Measurements from ENCODE around the gene GATA3.

Gene GATA3

DNA sequence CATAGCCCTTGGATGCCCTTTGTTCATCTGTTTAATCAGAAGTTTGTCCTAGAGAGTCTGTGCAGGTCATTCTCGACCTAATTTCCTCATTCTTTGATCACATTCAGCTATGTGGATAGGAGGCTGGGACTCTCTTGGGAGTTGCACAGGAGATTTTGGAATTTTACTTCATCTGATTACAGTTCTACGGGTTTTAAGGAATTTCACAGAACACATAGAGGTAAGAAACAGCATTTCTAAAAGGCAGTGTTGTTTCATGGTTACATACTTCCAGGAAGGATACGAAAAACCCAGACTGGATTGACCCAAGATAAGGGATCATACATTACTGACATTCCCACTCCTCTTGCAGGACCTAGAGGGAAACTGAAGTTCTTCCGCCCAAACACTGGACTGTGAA, 45.9 kb downstream of the GATA3 start:
- DNase-seq (ENCODE audit: low read depth): no peak

DNA sequence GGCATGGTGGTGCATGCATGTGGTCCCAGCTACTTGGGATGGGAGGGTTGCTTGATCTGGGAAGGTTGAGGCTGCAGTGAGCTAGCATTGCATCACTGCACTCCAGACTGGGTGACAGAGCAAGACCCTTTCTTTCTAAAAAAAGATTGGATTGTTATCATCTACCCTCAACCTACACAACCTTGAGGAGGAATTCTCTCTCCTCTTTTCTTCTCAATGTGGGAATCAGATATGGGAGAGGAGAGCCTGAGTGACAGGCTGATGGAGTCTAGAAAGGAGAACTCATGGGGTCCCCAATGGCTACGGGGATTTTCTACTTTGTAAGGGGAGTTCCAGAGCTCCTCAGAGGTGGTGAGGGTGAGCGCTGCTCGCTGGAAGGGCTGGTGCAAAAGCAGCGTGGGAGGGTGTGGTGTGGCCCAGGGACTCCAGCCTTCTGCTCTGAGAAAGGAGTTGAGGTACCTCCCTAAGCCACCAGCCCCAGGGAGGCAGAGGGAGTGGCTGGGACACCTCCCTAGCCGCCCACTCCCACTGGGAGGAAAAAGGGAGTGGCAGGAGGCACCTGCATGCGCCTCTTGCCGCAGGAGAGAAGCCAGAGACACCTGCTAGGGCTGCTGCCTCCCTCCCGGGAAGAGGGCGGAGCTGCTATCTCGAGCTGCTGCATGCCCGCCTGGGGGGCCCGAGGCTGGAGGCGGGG, 48.4 kb downstream of the GATA3 start:
- DNase-seq (ENCODE audit: low read depth): no peak

- DNase-seq (ENCODE audit: low read depth): no peak
Measured at GRCh38 chr10:8103543-8103942, 49.1 kb downstream of the GATA3 start.

DNA sequence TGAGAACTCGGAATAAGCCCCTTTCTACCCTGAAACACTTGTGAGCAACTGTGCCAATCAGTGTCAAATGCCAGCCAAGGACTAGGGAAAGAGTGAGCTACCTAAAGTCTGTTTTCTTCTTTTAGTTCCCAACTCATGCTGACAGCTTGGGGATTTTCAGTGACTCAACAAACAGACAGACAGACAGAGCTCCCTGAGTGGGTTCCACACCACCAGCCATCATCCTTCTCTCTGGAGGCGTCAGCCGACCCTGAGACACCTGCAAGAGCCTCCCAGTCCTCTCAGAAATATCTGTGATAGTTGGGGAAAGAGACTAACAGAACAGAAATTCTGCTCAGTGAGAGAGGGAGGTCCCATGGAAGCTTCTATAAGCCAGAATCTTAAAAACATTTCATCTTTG, 49.5 kb downstream of the GATA3 start:
- DNase-seq (ENCODE audit: low read depth): no peak

DNA sequence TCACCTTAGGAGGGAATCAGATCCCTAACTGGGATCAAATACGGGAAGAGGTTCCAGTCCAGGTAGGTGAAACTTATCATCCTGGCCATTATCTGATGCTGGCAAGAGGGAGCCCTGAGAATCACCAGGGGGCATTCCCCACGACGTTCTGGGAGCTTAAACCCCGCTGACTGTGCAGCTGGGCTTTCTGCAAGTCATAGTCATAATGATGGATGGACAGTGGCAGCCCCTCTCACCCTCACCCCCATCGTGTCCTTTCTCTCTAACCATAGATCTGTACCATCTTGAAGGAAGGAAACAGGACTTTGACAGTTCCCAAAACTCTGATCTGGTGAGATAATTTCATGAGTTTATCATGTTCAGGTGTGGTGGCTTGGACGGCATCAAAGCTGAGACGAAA, 50.2 kb downstream of the GATA3 start:
- no peak for DNase-seq (ENCODE audit: low read depth)

- DNase-seq (ENCODE audit: low read depth): no peak
Measured at GRCh38 chr10:8105932-8106331, 51.4 kb downstream of the GATA3 start.

- no peak for DNase-seq (ENCODE audit: low read depth)
Measured at GRCh38 chr10:8112230-8112905, 57.9 kb downstream of the GATA3 start.

- no peak for DNase-seq (ENCODE audit: low read depth)
Measured at GRCh38 chr10:8112942-8113442, 58.5 kb downstream of the GATA3 start.

DNA sequence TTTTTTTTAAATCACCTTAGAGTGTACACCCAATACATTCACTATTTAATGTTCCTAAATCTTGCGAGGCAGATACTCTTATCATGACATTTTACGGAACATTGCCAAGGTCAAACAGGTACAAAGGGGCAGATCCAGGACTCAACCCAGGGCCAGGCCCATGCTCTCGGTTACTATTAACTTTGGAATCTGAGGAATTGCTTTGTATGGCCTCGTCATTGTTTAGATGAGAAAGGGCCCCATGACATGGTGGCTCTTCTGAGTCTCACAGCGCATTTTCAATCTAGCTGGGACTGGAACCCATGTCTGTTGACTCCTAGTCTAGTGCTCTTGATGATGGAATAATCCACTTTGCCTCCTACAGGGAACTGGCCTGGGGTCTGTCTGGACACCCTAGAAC, 59.1 kb downstream of the GATA3 start:
- DNase-seq (ENCODE audit: low read depth): no peak

- no peak for DNase-seq (ENCODE audit: low read depth)
Measured at GRCh38 chr10:8114741-8115617, 60.5 kb downstream of the GATA3 start.

GRCh38 chr10:8115618-8115980, 61.1 kb downstream of the GATA3 start:
- DNase-seq (ENCODE audit: low read depth): no peak

GRCh38 chr10:8116474-8116873, 62.0 kb downstream of the GATA3 start:
- DNase-seq (ENCODE audit: low read depth): no peak

DNA sequence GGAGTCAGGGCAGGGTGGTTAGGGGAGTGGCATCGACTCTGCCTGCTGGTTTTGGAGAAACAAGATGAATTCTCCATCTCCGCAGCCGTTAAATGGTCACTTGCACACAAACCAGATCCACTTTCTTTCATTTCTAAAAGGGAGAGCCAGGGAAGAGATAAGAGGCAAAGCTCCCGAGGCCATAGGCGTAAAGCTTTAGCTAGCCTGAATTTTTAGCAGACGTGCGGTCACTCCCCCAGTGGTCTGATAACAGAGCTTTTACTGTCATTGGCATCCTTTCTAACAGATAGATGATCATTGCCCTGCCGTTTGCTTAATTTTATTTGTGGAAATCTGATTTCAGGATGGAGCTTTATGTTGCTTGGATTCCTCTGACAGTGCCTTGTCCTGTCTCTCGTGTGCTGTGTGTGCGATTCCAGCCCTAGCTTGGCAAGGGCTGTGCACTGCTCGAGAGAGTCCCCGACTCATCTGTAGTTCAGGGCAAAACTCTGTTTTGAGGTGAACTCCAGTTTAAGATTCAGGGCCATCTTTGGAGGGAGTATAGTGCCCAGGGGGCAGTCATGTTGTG, 62.5 kb downstream of the GATA3 start:
- DNase-seq (ENCODE audit: low read depth): no peak

GRCh38 chr10:8121201-8121890, 66.9 kb downstream of the GATA3 start:
- no peak for DNase-seq (ENCODE audit: low read depth)

DNA sequence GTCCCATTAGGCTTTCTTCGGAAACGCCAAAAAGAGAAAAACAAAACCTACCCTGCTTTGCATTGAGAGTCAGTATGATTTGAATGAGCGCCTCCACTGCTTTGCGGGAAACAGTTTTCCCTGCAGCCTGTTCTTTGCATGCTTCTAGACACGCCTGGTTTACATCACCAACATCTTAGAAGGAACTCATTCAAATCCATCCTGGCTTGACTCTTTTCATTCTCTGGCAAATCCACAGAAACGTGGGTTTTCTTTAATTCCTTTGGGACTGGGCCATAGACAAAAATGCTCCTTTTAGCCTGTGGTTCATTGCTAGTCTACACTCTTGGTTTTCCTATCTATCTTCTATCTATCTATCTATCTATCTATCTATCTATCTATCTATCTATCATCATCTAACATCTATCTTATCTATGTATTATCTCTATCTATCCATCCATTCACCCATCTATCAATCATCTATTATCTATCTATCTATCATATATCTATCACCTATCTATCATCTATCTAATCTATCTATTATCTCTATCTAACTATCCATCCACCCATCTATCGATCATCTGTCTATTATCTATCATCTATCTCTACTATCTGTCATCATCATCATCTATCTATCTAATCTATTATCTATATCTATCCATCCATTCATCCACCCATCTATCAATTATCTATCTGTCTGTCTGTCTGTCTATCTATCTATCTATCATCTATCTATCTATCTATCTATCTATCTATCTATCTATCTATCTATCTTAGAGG, 68.3 kb downstream of the GATA3 start:
- DNase-seq (ENCODE audit: low read depth): no peak

DNA sequence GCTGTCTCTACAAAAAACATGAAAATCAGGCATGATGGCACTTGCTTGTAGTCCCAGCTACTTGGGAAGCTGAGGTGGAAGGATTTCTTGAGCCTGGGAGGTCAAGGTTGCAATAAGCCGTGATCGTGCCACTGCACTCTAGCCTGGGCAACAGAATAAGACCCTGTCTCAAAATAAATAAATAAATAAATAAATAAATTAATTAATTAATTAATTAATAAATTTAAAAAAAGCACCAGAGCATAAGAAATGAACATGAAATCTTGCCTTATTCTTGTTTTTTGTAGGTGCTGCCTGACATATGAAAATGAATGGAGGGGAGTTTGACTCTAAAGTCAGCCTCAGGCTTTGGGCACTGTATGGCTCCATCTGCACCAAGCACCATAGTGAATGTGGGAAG, 69.9 kb downstream of the GATA3 start:
- no peak for DNase-seq (ENCODE audit: low read depth)
